Mesendoderm (in vitro differentiated cells): ENCODE measurements around the gene UBE2V1.

Experiments
- DNase-seq: peaks from one replicate; pipeline ENCODE4 v3.0.0; 2013
- H2AK5ac ChIP-seq: 2 replicates; pipeline ENCODE4 v1.6.1; 2013; ENCODE audit warnings: low read length, inconsistent platforms
- H2BK120ac ChIP-seq: 2 replicates; pipeline ENCODE4 v1.6.1; 2013; ENCODE audit warnings: low read depth, mild to moderate bottlenecking, low read length, moderate library complexity, mixed read lengths
- H2BK15ac ChIP-seq: replicated peaks from 2 replicates; pipeline ENCODE4 v1.6.1; 2013; ENCODE audit warnings: low read depth, mild to moderate bottlenecking, moderate library complexity
- H2BK5ac ChIP-seq: 2 replicates; pipeline ENCODE4 v1.6.1; 2013; ENCODE audit warnings: low read length, inconsistent platforms
- H3K18ac ChIP-seq: 2 replicates; pipeline ENCODE4 v1.6.1; 2013; ENCODE audit warnings: mild to moderate bottlenecking, low read length, mixed read lengths
- H3K23ac ChIP-seq: one replicate; pipeline ENCODE4 v1.6.1; 2013; ENCODE audit warnings: low read length
- H3K27ac ChIP-seq: 2 replicates; pipeline ENCODE4 v1.5.1; 2013; ENCODE audit warnings: low read depth, mild to moderate bottlenecking, inconsistent platforms, low read length, moderate library complexity
- H3K27me3 ChIP-seq: 2 replicates; pipeline ENCODE4 v1.6.1; 2013; ENCODE audit warnings: low read length, control low read depth, mild to moderate bottlenecking, inconsistent platforms; ENCODE audit not compliant: insufficient read depth, poor library complexity
- H3K36me3 ChIP-seq: 2 replicates; pipeline ENCODE4 v1.6.1; 2013; ENCODE audit warnings: low read length, inconsistent platforms; ENCODE audit not compliant: control insufficient read depth, insufficient read depth
- H3K4ac ChIP-seq: one replicate; pipeline ENCODE4 v1.6.1; 2013; ENCODE audit warnings: low read depth, mild to moderate bottlenecking, low read length, moderate library complexity
- H3K4me1 ChIP-seq: 2 replicates; pipeline ENCODE4 v1.6.1; 2013; ENCODE audit warnings: low read depth, low read length, inconsistent platforms; ENCODE audit not compliant: control insufficient read depth
- H3K4me2 ChIP-seq: 2 replicates; pipeline ENCODE4 v1.6.1; 2013; ENCODE audit warnings: low read length
- H3K4me3 ChIP-seq: 2 replicates; pipeline ENCODE4 v1.5.1; 2013; ENCODE audit warnings: mild to moderate bottlenecking, low read length
- H3K56ac ChIP-seq: one replicate; pipeline ENCODE4 v1.6.1; 2013; ENCODE audit warnings: low read length
- H3K79me1 ChIP-seq: 2 replicates; pipeline ENCODE4 v1.6.1; 2013; ENCODE audit warnings: low read length, inconsistent platforms
- H3K79me2 ChIP-seq: 2 replicates; pipeline ENCODE4 v1.6.1; 2013; ENCODE audit warnings: mild to moderate bottlenecking, low read length; ENCODE audit not compliant: control insufficient read depth, insufficient read depth
- H3K9ac ChIP-seq: 2 replicates; pipeline ENCODE4 v1.6.1; 2013; ENCODE audit warnings: low read length, inconsistent platforms
- H4K5ac ChIP-seq: one replicate; pipeline ENCODE4 v1.6.1; 2013; ENCODE audit warnings: low read length
- H4K8ac ChIP-seq: one replicate; pipeline ENCODE4 v1.6.1; 2013; ENCODE audit warnings: low read depth, mild to moderate bottlenecking, control low read depth, low read length, moderate library complexity
- WGBS: extraction: QIAGEN DNeasy Blood & Tissue Kit; methylation state at CpG from one replicate; pipeline ENCODE4 v1.1.7; 2013; ENCODE audit warnings: low lambda C conversion rate, missing lambda C conversion rate; ENCODE audit not compliant: insufficient coverage; ENCODE audit errors: extremely low coverage; 5-methylcytosine and 5-hydroxymethylcytosine counted together

The UBE2V1 gene

DNA sequence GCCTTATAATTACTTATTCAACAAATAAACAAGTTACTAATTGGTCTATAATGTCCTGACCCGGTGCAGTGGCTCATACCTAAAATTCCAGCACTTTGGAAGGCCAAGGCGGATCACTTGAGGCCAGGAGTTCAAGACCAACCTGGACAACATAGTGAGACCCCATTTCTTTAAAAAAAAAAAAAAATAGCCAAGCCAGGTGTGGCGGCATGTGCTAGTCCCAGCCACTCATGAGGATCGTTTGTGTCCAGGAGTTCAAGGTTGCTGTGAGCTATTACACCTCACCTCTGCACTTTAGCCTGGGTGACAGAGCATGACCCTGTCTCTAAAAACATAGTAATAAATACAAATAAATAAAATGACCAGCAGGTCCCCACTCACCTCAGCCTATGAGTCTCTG lies 9.8 kb upstream of the UBE2V1 start:
- Histone ChIP-seq H4K5ac (no peak overlapping the region), H3K23ac (no peak overlapping the region), H3K18ac (no peak overlapping the region), H2BK5ac (no peak overlapping the region), H3K56ac (no peak overlapping the region), H3K9ac (no peak overlapping the region), H3K27ac (no peak overlapping the region), H2AK5ac (no peak overlapping the region), H3K4ac (no peak overlapping the region), H3K36me3 (peaks cover 15% of the 10 kb centered on the region), H3K79me1 (no peaks in the 10 kb centered on the region), H2BK15ac (no peak overlapping the region), H3K4me2 (no peak overlapping the region), H4K8ac (no peak overlapping the region), H3K79me2 (no peaks in the 10 kb centered on the region), H3K4me1 (no peaks in the 10 kb centered on the region), H2BK120ac (no peak overlapping the region), H3K27me3 (no peaks in the 10 kb centered on the region), H3K4me3 (no peak overlapping the region)
- DNase-seq = no peak
- no CpG with 5 or more reads among the region's 4 CpGs for WGBS

DNA sequence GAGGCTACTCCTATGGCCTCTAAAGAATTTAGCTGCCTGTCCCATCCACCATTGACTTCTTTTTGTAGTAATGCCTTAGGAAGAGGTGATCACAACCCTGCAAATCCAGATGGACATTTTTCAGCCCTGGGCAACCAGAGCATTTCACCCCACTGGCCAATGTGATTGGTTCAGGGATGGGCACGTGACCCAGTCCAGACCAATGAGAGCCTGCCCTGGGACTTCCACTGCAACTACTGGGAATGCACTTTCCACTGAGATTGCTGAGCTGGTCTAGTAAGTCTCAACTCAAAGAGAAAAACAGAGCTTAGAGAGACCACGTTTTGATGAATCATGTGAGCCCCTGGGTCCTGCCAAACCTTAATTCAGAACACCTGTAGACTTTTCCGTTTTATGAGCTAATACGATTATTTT lies 8.9 kb upstream of the UBE2V1 start:
- peak; percentile 74 for DNase-seq
- H3K79me1 ChIP-seq = no peaks in the 10 kb centered on the region
- H3K23ac ChIP-seq = no peak overlapping the region
- no peaks in the 10 kb centered on the region for H3K4me1 ChIP-seq
- no peak overlapping the region for H2AK5ac ChIP-seq
- H2BK5ac ChIP-seq = no peak overlapping the region
- H3K18ac ChIP-seq = no peak overlapping the region
- whole genome bisulfite sequencing = no CpG with 5 or more reads among the region's 4 CpGs
- H2BK120ac ChIP-seq = no peak overlapping the region
- no peaks in the 10 kb centered on the region for H3K27me3 ChIP-seq
- no peak overlapping the region for H2BK15ac ChIP-seq
- no peak overlapping the region for H3K4me3 ChIP-seq
- no peak overlapping the region for H3K4ac ChIP-seq
- H4K8ac ChIP-seq = no peak overlapping the region
- no peak overlapping the region for H3K9ac ChIP-seq
- H3K56ac ChIP-seq = no peak overlapping the region
- H3K36me3 ChIP-seq = peaks cover 10% of the 10 kb centered on the region
- H3K27ac ChIP-seq = no peak overlapping the region
- no peaks in the 10 kb centered on the region for H3K79me2 ChIP-seq
- no peak overlapping the region for H3K4me2 ChIP-seq
- no peak overlapping the region for H4K5ac ChIP-seq

DNA sequence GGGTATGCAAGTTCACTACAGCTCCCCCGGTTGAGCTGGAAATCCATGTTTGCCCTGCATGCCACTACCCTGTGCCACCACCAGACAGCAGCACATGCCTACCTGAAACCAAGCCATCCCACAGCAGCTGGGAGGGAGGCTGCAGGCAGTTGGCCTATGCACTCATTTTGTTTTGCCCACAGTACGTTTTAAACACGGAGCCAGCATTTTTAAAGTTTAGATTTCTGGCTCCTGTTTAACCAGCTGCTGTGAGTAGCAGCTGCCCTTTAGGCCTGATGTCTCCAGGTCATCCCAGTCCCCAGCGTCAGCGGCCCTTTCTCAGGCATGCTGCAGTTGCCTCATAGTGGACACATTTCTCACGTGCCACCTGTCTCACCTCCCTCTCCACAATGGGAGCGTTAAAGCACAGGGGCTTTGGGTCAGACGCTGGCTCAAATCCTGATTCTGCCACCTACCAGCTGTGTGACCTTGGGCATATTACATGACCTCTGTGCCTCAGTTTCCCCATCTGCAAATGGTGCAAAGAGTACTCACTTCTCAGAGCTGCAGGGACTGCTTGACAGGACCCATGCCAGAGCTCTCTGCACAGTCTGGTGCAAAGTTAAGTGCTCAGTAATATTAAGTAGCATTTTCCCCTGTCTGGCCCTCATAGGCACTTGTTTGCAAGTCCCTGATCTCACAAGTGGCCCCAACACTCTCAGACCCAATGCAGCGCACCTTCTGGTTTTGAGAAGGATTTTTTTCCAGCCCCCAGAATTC lies 8.2 kb upstream of the UBE2V1 start:
- no CpG with 5 or more reads among the region's 9 CpGs for WGBS
- no peak overlapping the region for H3K56ac ChIP-seq
- H3K23ac ChIP-seq = no peak overlapping the region
- no peaks in the 10 kb centered on the region for H3K27me3 ChIP-seq
- H3K4ac ChIP-seq = no peak overlapping the region
- H3K79me2 ChIP-seq = no peaks in the 10 kb centered on the region
- H2BK15ac ChIP-seq = no peak overlapping the region
- no peak overlapping the region for H2BK120ac ChIP-seq
- peaks cover 6% of the 10 kb centered on the region for H3K36me3 ChIP-seq
- H4K5ac ChIP-seq = no peak overlapping the region
- H3K4me1 ChIP-seq = no peaks in the 10 kb centered on the region
- H4K8ac ChIP-seq = no peak overlapping the region
- H3K4me3 ChIP-seq = no peak overlapping the region
- H3K79me1 ChIP-seq = no peaks in the 10 kb centered on the region
- H3K18ac ChIP-seq = no peak overlapping the region
- no peak overlapping the region for H2AK5ac ChIP-seq
- no peak overlapping the region for H3K9ac ChIP-seq
- no peak overlapping the region for H2BK5ac ChIP-seq
- no peak overlapping the region for H3K4me2 ChIP-seq
- no peak overlapping the region for H3K27ac ChIP-seq
- peak; percentile 80 for DNase-seq

DNA sequence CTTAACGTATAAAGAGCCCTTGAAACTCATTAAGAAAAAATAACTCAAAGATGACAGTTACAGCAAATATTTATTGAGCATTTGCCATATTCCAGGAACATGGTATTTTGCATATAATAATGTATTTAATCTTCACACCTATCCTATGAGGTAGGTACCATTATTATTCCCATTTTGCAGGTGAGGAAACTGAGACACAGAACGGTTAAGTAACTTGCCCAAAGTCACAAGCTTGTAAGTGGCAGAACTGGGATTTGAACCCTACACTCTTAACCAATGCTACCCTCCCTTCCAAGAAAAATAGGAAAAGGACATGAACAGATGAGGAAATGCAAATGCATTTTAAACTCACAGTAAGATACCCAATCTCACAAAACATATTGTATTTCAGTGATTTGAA lies 5.3 kb upstream of the UBE2V1 start:
- H4K5ac ChIP-seq = no peak overlapping the region
- H4K8ac ChIP-seq = no peak overlapping the region
- no peaks in the 10 kb centered on the region for H3K4me1 ChIP-seq
- no peak overlapping the region for H3K9ac ChIP-seq
- H3K56ac ChIP-seq = no peak overlapping the region
- no peak overlapping the region for H2BK120ac ChIP-seq
- no peak overlapping the region for H3K27ac ChIP-seq
- no CpG with 5 or more reads among the region's 2 CpGs for WGBS
- no peak overlapping the region for H3K23ac ChIP-seq
- no peak overlapping the region for H3K4ac ChIP-seq
- no peak overlapping the region for H3K4me2 ChIP-seq
- no peaks in the 10 kb centered on the region for H3K79me1 ChIP-seq
- no peaks in the 10 kb centered on the region for H3K79me2 ChIP-seq
- no peak overlapping the region for H2BK15ac ChIP-seq
- no peaks in the 10 kb centered on the region for H3K27me3 ChIP-seq
- no peak overlapping the region for H2AK5ac ChIP-seq
- no peak overlapping the region for H2BK5ac ChIP-seq
- no peak overlapping the region for H3K18ac ChIP-seq
- no peak for DNase-seq
- no peak overlapping the region for H3K4me3 ChIP-seq
- H3K36me3 ChIP-seq = no peaks in the 10 kb centered on the region

DNA sequence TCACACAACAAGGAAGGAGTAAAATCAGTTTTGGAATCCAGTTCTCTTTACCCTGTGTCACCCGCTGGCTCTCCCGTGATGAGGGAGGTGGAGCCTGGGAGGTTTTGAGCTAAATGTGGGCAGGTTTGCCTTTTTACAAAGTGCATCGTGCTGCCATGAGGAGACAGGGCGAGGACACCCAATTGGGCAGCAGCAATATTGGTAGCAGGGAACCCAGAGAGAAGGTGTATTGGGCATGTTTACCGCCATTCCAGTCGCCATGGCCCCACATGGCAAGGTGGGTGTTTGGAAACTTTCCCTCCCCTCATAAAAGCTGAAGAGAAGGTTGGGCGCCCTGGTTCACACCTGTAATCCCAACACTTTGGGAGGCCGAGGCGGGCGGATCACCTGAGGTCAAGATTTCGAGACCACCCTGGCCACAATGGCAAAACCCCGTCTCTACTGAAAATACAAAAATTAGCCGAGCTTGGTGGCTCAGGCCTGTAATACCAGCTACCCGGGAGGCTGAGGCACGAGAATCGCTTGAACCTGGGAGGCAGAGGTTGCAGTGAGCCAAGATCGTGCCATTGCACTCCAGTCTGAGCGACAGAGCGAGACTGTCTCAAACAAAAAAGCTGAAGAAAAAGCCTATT lies 3.5 kb upstream of the UBE2V1 start:
- WGBS = no CpG with 5 or more reads among the region's 19 CpGs
- Histone ChIP-seq H3K4me2 (peak overlapping the region; percentile 4), H3K9ac (peak overlapping the region; percentile 22), H4K8ac (no peak overlapping the region), H2BK15ac (no peak overlapping the region), H3K79me2 (peaks cover 14% of the 10 kb centered on the region), H3K27me3 (no peaks in the 10 kb centered on the region), H3K27ac (no peak overlapping the region), H3K4ac (no peak overlapping the region), H3K4me1 (peaks cover 3% of the 10 kb centered on the region), H4K5ac (no peak overlapping the region), H3K18ac (no peak overlapping the region), H3K79me1 (no peaks in the 10 kb centered on the region), H2AK5ac (peak overlapping the region; percentile 2), H2BK5ac (no peak overlapping the region), H3K56ac (peak overlapping the region; percentile 59), H3K23ac (no peak overlapping the region), H3K4me3 (no peak overlapping the region), H3K36me3 (no peaks in the 10 kb centered on the region), H2BK120ac (no peak overlapping the region)
- no peak for DNase-seq
